Fibroblast of skin of right quadriceps (primary cell): Measurements from ENCODE around the gene C19orf33.

Experiments used
- DNase-seq: peaks from one replicate; pipeline ENCODE4 v3.0.0-alpha.2; 2013

C19orf33 gene

DNA sequence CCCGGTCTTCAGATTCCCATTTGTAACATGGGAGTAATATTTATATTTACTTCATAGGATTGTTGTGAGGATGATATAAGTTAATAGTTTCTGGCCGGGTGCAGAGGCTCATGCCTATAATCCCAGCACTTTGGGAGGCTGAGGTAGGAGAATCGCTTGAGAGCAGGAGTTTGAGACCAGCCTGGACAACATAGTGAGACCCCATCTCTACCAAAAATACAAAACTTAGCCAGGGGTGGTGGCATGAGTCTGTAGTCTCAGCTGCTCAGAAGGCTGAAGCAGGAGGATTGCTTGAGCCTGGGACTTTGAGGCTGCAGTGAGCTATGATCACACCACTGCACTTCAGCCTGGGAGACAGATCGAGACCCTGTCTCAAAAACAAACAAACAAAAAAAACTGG is 42.8 kb downstream of the C19orf33 start:
- DNase-seq: no peak

DNA sequence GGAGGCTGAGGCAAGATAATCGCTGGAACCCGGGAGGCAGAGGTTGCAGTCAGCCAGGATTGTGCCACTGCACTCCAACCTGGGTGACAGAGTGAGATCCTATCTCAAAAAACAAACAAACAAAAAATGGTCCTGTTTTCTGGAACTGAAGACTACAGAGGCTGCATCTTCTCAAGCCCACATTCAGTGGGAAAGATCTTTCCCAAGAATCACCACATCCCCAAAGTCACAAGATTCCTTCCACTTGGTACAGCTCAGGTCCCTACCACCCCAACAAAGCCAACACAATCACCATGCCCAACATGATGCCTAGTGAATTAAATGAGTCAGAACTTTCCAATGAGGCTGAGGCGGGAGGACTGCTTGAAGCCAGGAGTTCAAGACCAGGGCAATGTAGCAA is 46.8 kb downstream of the C19orf33 start:
- no peak for DNase-seq

DNA sequence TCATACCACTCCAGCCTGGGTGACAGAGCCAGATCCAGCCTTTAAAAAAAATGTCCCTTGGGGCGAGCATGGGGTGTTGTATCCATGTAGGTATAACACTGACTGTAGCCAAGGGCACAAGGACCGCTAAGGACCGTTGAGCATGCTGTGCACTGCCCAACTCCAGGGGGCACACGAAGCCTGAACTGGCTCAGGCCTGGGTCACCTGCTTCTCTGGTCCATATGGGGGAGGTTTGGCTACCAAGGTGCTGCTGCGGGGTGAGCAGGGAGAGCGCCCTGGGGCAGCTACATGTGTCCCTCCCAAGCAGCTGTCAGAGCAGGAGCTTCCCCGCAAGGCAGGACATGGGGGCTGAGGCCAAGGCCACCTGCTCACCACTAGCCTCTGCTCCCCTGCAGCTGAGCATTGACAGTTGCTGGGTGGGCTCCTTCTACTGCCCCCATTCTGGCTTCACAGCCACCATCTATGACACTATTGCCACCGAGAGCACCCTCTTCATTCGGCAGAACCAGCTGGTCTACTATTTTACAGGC is 47.9 kb downstream of the C19orf33 start:
- no peak for DNase-seq

DNA sequence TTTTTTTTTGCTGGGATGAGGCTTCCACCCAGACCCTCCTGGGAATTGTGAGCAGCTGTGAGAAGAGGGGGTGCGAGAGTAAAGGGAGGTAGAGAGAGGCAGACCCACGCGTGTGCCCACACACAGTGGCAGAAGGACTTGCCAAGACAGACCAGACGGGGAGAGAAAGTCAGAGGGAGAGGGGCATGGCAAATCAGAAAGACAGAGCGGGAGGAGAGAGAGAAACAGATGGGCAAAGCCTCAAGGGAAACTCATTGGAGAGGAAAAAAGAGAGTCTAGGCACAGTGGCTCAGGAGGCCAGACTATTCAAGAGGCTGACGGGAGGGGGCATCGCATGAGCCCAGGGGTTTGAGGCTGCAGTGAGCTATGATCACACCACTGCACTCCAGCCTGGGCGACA is 48.6 kb downstream of the C19orf33 start:
- no peak for DNase-seq
